OCI-LY7 (cell line): ENCODE measurements around the gene KCNT1.

Experiments used
- CTCF ChIP-seq: fragments of 200-600 bp; sonication (generic); conservative IDR thresholded peaks from 2 replicates; pipeline ENCODE4 v1.5.1; 2014; ENCODE audit warnings: mild to moderate bottlenecking, antibody characterized with exemption, low read length, moderate library complexity, mixed read lengths
- EZH2phosphoT487 ChIP-seq: fragments of 200-600 bp; sonication (generic); IDR thresholded peaks from 2 replicates; pipeline ENCODE4 v1.6.1; 2018; ENCODE audit warnings: low read depth, borderline replicate concordance, mild to moderate bottlenecking, mixed run types, antibody characterized with exemption, low read length, moderate library complexity, mixed read lengths

GRCh38 chr9:135701067-135701958 is 672 bp upstream of the KCNT1 start:
- no peak for TF ChIP-seq CTCF
- TF ChIP-seq EZH2phosphoT487, result no peak
